Neuronal stem cell (in vitro differentiated cells): ENCODE data around the gene SYT5.

Source experiments
- DNase-seq: peaks from one replicate; pipeline ENCODE4 v3.0.0-alpha.2; 2013; ENCODE audit warnings: low spot score
- H2AFZ ChIP-seq: one replicate; pipeline ENCODE4 v1.6.1; 2013; ENCODE audit warnings: mild to moderate bottlenecking, low read length, inconsistent platforms
- H2AK5ac ChIP-seq: 2 replicates; pipeline ENCODE4 v1.6.1; 2013; ENCODE audit warnings: low read depth, mild to moderate bottlenecking, inconsistent platforms, low read length, moderate library complexity, mixed read lengths
- H2BK120ac ChIP-seq: 2 replicates; pipeline ENCODE4 v1.6.1; 2013; ENCODE audit warnings: low read depth, mild to moderate bottlenecking, inconsistent platforms, low read length, moderate library complexity, mixed read lengths
- H2BK12ac ChIP-seq: one replicate; pipeline ENCODE4 v1.6.1; 2013; ENCODE audit warnings: low read length, inconsistent platforms
- H2BK15ac ChIP-seq: 2 replicates; pipeline ENCODE4 v1.6.1; 2013; ENCODE audit warnings: mild to moderate bottlenecking, low read length, inconsistent platforms, mixed read lengths
- H2BK5ac ChIP-seq: one replicate; pipeline ENCODE4 v1.6.1; 2013; ENCODE audit warnings: inconsistent platforms, mild to moderate bottlenecking, low read length, moderate library complexity
- H3K14ac ChIP-seq: one replicate; pipeline ENCODE4 v1.6.1; 2013; ENCODE audit warnings: low read length, inconsistent platforms
- H3K18ac ChIP-seq: 2 replicates; pipeline ENCODE4 v1.6.1; 2013; ENCODE audit warnings: low read length, inconsistent platforms
- H3K23ac ChIP-seq: 2 replicates; pipeline ENCODE4 v1.6.1; 2013; ENCODE audit warnings: low read depth, mild to moderate bottlenecking, mixed read lengths, low read length, inconsistent platforms; ENCODE audit not compliant: poor library complexity
- H3K27ac ChIP-seq: replicated peaks from 3 replicates; pipeline ENCODE4 v1.5.1; 2013; ENCODE audit warnings: low read length, inconsistent platforms
- H3K27me3 ChIP-seq, 3 experiments: 2 replicates each; pipeline ENCODE4 v1.6.1; 2013; ENCODE audit warnings: low read length in 3 of 3, mild to moderate bottlenecking in 2 of 3, inconsistent platforms in 1 of 3, low read depth in 1 of 3, mixed read lengths in 1 of 3, moderate library complexity in 1 of 3; ENCODE audit not compliant: control insufficient read depth in 3 of 3, insufficient read depth in 3 of 3
- H3K36me3 ChIP-seq, 2 donors: replicated peaks in 1 of 2; 2 replicates each; pipeline ENCODE4 v1.6.1; 2013; ENCODE audit warnings: low read length in 2 of 2; ENCODE audit not compliant: control insufficient read depth in 2 of 2, insufficient read depth in 2 of 2
- H3K4ac ChIP-seq: 2 replicates; pipeline ENCODE4 v1.6.1; 2013; ENCODE audit warnings: inconsistent platforms, mild to moderate bottlenecking, low read length, moderate library complexity
- H3K4me1 ChIP-seq, 2 donors: 1 replicate in 1 of 2; 2 replicates in 1 of 2; pipeline ENCODE4 v1.6.1; 2013; ENCODE audit warnings: low read length in 2 of 2, low read depth in 1 of 2; ENCODE audit not compliant: control insufficient read depth in 2 of 2, insufficient read depth in 1 of 2
- H3K4me2 ChIP-seq: one replicate; pipeline ENCODE4 v1.6.1; 2013; ENCODE audit warnings: mild to moderate bottlenecking, low read length, inconsistent platforms; ENCODE audit not compliant: insufficient read depth, poor library complexity, severe bottlenecking
- H3K4me3 ChIP-seq, 2 donors: 2 replicates each; pipeline ENCODE4 v1.5.1; 2013; ENCODE audit warnings: low read length in 2 of 2, mild to moderate bottlenecking in 2 of 2, inconsistent platforms in 1 of 2, moderate library complexity in 1 of 2
- H3K79me1 ChIP-seq: one replicate; pipeline ENCODE4 v1.6.1; 2013; ENCODE audit warnings: low read depth, mild to moderate bottlenecking, inconsistent platforms, low read length, moderate library complexity
- H3K9ac ChIP-seq: one replicate; pipeline ENCODE4 v1.6.1; 2013; ENCODE audit warnings: mild to moderate bottlenecking, low read depth, low read length, inconsistent platforms; ENCODE audit not compliant: poor library complexity
- H3K9me3 ChIP-seq, 2 donors: replicated peaks in 1 of 2; 2 replicates each; pipeline versions ENCODE3 to v1.6.1; 2013; ENCODE audit warnings: low read length in 2 of 2, mild to moderate bottlenecking in 2 of 2, inconsistent platforms in 1 of 2, low read depth in 1 of 2, mixed read lengths in 1 of 2, moderate library complexity in 1 of 2; ENCODE audit not compliant: control insufficient read depth in 2 of 2, insufficient read depth in 1 of 2
- H4K8ac ChIP-seq: one replicate; pipeline ENCODE4 v1.6.1; 2013; ENCODE audit warnings: low read depth, mild to moderate bottlenecking, inconsistent platforms, low read length, moderate library complexity
- H4K91ac ChIP-seq: one replicate; pipeline ENCODE4 v1.6.1; 2013; ENCODE audit warnings: low read length, low read depth, mild to moderate bottlenecking, inconsistent platforms; ENCODE audit not compliant: poor library complexity
- WGBS, 2 donors: extraction: QIAGEN DNeasy Blood & Tissue Kit; methylation state at CpG; one replicate each; pipeline ENCODE4 v1.1.7; 2013; ENCODE audit warnings: missing lambda C conversion rate in 2 of 2, mixed read lengths in 1 of 2; ENCODE audit not compliant: insufficient read length in 2 of 2, insufficient replicate concordance in 1 of 2; ENCODE audit errors: extremely low coverage in 2 of 2; 5-methylcytosine and 5-hydroxymethylcytosine counted together

The SYT5 gene

GRCh38 chr19:55158848-55159749 is 21.0 kb downstream of the SYT5 start:
- peaks cover 7 to 33% (median 22%) of the 10 kb centered on the region in 3 experiments for H3K27me3 ChIP-seq
- H3K79me1 ChIP-seq, result no peaks in the 10 kb centered on the region
- H2BK120ac ChIP-seq, result no peak overlapping the region
- H2BK15ac ChIP-seq, result no peak overlapping the region
- H4K91ac ChIP-seq, result no peak overlapping the region
- no peak overlapping the region for H2BK12ac ChIP-seq
- H3K4ac ChIP-seq, result no peak overlapping the region
- no peak overlapping the region for H2BK5ac ChIP-seq
- H3K9me3 ChIP-seq, result peaks cover 0 to 2% of the 10 kb centered on the region in 2 donors
- H3K4me2 ChIP-seq, result no peak overlapping the region
- no peak for DNase-seq
- no peaks in the 10 kb centered on the region for H3K36me3 ChIP-seq
- peaks cover 4 to 7% of the 10 kb centered on the region in 2 donors for H3K4me1 ChIP-seq
- peak overlapping the region; percentile 19 for H3K23ac ChIP-seq
- no peak overlapping the region for H3K27ac ChIP-seq
- WGBS, 2 donors, result no CpG with 5 or more reads among the region's 18 CpGs
- H3K9ac ChIP-seq, result no peak overlapping the region
- H2AFZ ChIP-seq, result peak overlapping the region; percentile 39
- H4K8ac ChIP-seq, result no peak overlapping the region
- no peak overlapping the region for H3K18ac ChIP-seq
- peak overlapping the region; percentile 5 for H2AK5ac ChIP-seq
- no peak overlapping the region for H3K4me3 ChIP-seq
- H3K14ac ChIP-seq, result no peak overlapping the region

GRCh38 chr19:55158423-55158822 is 21.7 kb downstream of the SYT5 start:
- Histone ChIP-seq H2BK15ac (no peak overlapping the region), H3K18ac (no peak overlapping the region), H3K14ac (no peak overlapping the region), H2AFZ (no peak overlapping the region), H3K4me3 (no peak overlapping the region), H3K9me3 (peaks cover 0 to 2% of the 10 kb centered on the region in 2 donors), H2AK5ac (no peak overlapping the region), H4K8ac (no peak overlapping the region), H3K9ac (no peak overlapping the region), H3K79me1 (no peaks in the 10 kb centered on the region), H3K27me3 (peaks cover 7 to 33% (median 22%) of the 10 kb centered on the region in 3 experiments), H3K36me3 (no peaks in the 10 kb centered on the region), H2BK12ac (no peak overlapping the region), H2BK120ac (no peak overlapping the region), H2BK5ac (no peak overlapping the region), H3K4me1 (peaks cover 4 to 7% of the 10 kb centered on the region in 2 donors), H3K4me2 (no peak overlapping the region), H3K27ac (no peak overlapping the region), H3K23ac (no peak overlapping the region), H4K91ac (no peak overlapping the region), H3K4ac (no peak overlapping the region)
- DNase-seq, result no peak
- WGBS, 2 donors, result no CpG with 5 or more reads among the region's 4 CpGs

- Histone ChIP-seq H3K27ac (no peak within 1 kb of the TSS), H3K27me3 (peaks cover 7 to 30% (median 22%) of the 10 kb centered on the region in 3 experiments), H3K14ac (peak within 1 kb of the TSS; percentile 6), H2BK12ac (no peak within 1 kb of the TSS), H3K23ac (no peak within 1 kb of the TSS), H4K91ac (peak within 1 kb of the TSS; percentile 85), H3K79me1 (no peaks in the 10 kb centered on the region), H3K9me3 (peaks cover 0 to 2% of the 10 kb centered on the region in 2 donors), H3K36me3 (no peaks in the 10 kb centered on the region), H2AFZ (peak within 1 kb of the TSS; percentile 95), H4K8ac (no peak within 1 kb of the TSS), H3K4me2 (peak within 1 kb of the TSS; percentile 66), H3K9ac (peak within 1 kb of the TSS; percentile 77), H2BK15ac (peak within 1 kb of the TSS; percentile 100), H2BK5ac (peak within 1 kb of the TSS; percentile 87), H3K18ac (peak within 1 kb of the TSS; percentile 98), H3K4me1 (peaks cover 4 to 7% of the 10 kb centered on the region in 2 donors), H2BK120ac (no peak within 1 kb of the TSS), H2AK5ac (peak within 1 kb of the TSS; percentile 90), H3K4me3 (peak within 1 kb of the TSS; percentile 47 to 73), H3K4ac (no peak within 1 kb of the TSS)
- no CpG with 5 or more reads among the region's 39 CpGs for WGBS, 2 donors
- DNase-seq, result no peak
Observed at GRCh38 chr19:55157064-55157908, 22.8 kb downstream of the SYT5 start, which contains the start of gene TNNI3. Gene TNNI3, minus strand, starts transcription at chr19:55157732. Its CDS starts 143 bp downstream, at chr19:55157589.
